GM21529 (cell line): ENCODE results near the gene CACNA1I.

Experiments used
- ATAC-seq: cut with Tn5 transposase; IDR thresholded peaks from one replicate; pipeline ENCODE4 v1.9.1; 2021; ENCODE audit not compliant: unreplicated experiment

Gene CACNA1I

GRCh38 chr22:39567135-39567946, 3.2 kb upstream of the CACNA1I start:
- no peak for ATAC-seq

GRCh38 chr22:39568278-39568981, 2.1 kb upstream of the CACNA1I start:
- ATAC-seq: no peak

DNA sequence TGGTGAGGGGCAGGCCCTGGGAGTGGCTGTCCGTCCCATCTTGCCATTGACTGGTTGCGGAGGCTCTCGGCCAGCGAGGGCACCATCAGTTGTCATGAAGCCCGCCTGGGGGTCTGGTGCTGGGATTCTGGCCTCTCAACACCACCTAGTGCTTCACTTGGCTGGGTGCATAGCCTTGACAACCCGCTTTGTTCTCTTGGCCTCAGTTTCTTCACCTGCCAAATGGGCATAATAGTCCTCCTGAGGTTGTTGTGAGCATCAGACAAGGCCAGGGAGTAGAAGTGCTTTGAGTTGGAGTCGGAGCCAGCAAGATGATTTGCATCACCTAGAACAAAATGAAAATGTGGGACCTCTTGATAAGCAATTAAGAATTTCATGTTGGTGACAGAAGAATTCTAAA, 1.5 kb upstream of the CACNA1I start:
- no peak for ATAC-seq

DNA sequence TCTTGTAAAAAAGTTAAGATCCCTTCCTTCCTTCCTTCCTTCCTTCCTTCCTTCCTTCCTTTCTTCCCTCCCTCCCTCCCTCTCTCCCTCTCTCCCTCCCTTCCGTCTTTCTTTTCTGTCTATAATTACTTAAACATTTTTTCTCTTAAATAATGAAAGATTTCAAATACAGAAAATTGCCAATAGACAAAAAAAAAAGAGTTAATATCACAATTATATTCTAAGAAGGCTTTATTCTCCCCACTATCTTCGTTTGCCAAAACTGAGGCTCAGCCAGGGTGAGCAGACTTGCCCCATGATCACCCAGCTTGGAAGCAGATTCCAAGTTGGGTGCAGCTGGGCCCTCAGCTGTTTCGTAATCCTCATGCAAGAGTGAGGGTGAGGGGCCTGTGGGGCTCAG, 327 bp upstream of the CACNA1I start:
- ATAC-seq: no peak

DNA sequence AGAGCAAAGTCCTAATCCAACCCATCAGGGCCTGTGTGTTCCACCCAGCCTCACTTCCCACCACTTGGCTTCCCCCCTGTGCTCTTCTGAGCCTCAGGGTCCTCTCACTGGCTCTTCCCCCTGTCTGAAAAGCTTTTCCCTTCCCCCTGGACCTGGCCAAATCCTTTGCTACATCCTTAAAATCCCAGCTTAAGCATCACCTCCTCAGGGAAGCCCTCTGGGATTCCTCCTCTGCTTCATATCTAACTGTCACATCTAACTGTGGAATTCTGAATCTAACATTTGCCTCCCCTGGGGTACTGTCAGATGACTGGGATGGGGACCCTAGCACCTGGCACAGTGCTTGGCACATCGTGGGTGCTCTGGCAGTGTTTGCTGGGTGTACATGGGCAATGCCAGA, 985 bp downstream of the CACNA1I start:
- no peak for ATAC-seq

DNA sequence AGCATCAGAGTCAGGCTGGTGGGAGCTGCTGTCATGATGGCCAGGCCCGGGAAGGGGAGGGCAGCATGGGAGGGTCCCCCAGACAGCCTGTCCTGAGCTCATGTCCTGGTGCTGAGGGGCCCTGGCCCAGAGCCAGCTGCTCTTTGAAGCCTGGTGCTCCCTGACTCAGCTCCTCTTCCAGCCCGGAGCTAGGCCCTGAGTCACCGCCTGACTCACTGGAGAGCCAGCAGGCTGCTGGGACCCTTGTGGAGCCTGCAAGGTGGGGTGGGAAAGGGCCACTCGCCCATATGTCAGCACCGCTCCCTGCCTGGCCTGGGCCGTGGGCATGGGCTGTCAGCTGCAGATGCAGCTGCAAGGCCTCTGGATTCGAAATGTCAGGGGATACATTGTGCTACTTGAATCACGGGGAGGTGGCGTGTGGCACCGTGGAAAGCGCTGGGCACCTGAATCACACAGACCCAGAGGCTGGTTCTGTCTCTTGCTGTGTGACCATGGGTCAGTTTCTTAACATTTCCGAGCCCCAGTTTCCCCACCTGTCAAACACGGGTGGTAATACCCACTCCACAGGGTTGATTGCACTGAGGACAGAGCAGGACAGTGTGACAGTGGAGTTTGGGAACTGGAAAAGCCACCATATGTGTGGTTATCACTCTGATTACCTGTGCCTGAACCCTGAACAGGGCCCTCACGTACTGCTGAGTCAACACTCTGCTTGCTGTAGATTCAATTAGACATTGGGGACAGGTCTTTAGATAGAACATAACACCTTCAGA, 4.4 kb downstream of the CACNA1I start:
- ATAC-seq: no peak

DNA sequence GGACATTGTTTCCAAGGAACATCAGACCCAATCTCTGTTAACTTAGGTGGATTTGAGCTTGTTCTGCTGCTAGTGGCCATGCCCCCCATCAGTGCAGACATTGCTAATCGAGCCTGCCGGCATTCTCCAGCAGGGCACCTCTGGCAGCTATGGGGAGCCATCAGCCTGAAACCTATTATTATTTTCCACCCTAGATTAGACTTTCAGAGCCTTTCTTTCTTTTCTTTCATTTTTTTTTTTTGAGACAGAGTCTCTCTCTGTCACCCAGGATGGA, 4.9 kb downstream of the CACNA1I start:
- ATAC-seq: no peak

DNA sequence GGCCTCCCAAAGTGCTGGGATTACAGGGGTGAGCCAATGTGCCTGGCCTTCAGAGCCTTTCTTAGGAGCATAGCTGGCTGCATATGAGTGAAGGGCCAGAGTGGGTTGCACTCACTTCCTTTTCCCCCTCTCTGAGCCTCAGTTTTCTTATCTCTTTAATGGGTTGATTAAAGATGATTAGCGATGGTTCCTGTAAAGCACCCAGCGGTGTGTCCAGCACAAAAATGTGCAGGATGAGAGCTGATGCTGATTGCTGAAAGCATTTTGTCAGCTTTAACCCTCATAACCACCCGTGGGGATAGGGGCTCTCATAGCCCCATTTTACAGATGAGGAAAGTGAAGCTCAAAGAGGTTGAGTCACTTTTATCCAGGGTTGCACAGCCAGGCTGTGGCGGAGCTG, 5.5 kb downstream of the CACNA1I start:
- ATAC-seq: no peak

DNA sequence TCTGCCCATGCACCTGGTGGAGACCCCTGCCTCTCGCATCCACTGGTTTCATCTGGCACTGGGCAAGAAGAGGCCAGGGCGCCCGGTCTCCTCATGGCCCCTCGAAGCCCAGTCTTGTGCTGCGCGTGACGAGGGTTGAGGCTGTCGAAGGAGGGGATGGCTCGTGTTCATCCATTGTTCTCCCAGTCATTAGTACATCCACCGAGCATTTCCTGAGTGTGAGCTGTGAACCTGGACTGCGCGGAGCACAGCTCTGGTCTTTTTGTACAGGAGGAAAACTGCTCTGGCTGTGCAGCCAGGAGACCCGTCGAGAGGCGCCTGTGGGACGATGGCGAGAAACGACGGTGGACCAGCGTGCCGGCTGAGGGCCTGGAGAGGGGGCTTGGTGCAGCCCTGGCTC, 6.8 kb downstream of the CACNA1I start:
- no peak for ATAC-seq

- no peak for ATAC-seq
Measured at GRCh38 chr22:39577900-39578299, 7.3 kb downstream of the CACNA1I start.

GRCh38 chr22:39580006-39580441, 9.5 kb downstream of the CACNA1I start:
- ATAC-seq: no peak

GRCh38 chr22:39580795-39581194, 10.2 kb downstream of the CACNA1I start:
- no peak for ATAC-seq

DNA sequence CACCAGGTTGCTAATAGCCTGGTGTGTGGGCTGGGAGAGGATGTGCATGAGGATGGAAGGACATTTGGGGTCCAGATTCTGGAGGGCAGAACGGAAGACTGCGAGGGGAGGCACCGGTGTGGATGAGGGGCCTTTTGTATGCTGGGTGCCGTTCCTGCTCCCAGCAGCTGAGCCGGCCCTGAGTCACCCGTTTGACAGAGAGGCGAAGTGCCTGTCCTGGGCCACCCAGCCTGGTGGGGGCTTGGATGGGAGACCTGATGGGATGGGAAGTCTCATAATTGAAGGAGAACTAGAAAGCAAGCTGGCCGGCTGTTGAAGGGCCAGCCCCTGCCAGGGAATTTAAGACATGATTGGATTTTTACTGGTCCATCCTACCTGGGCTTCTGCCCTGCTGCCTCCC, 10.8 kb downstream of the CACNA1I start:
- ATAC-seq: no peak

DNA sequence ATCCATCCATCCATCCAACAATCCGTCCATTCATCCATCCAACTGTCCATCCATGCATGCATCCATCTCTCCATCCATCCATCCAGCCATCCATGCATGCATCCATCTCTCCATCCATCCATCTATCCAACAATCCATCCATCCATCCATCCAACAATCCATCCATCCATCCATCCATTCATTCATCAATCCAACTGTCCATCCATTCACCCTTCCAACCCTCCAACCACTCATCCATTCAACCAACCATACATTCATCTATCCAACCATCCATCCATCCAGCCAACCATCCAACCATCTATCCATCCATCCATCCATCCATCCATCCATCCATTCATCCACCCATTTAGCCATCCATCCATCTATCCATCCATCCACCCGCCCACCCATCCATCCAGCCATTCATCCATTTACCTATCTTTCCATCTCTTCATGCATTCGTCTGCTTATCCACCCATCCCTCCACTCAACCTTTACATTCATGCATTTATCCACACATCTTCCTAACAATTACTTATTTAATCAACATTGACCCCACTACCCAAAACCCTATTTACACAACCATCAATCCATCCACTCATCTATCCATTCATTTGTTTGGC, 12.6 kb downstream of the CACNA1I start:
- ATAC-seq: no peak

DNA sequence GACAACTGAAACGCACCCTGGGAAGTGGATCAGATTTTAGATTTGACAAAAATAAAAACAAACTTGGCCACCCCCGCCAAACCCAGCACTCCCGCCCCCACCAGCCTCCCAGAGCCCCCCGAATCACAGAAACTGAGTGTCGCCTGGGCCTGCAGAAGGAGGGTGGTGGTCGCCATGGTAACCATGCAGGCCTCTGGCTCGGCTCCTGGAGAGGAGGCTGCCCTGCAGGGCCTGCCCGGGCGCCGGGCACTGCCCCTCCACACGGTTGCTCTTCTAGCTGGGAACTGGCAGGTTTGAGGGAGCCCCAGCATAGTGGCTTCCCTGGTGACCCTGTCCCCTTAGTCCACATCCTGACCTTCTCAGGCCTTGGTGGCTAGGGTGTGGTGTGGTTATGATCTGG, 19.3 kb downstream of the CACNA1I start:
- no peak for ATAC-seq

GRCh38 chr22:39592081-39593065, 21.8 kb downstream of the CACNA1I start:
- no peak for ATAC-seq

GRCh38 chr22:39593066-39593930, 22.7 kb downstream of the CACNA1I start:
- no peak for ATAC-seq

DNA sequence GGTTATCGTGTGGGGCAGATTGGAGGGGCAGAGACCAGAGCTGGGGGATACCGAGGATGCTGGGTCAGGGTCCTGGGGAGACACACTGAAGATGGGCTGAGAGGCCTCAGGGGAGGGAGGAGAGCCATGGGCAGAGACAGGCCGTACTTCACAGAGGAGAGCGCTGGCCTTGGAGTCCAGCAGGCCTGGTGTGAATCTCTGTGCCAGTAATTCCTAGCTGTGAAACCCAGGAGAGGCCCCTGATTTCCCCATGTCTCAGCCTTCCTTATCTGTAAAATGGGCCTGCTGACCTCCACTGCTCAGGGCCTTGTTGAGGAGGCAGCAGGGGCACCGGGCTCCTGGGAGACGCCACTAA, 23.4 kb downstream of the CACNA1I start:
- ATAC-seq: no peak

DNA sequence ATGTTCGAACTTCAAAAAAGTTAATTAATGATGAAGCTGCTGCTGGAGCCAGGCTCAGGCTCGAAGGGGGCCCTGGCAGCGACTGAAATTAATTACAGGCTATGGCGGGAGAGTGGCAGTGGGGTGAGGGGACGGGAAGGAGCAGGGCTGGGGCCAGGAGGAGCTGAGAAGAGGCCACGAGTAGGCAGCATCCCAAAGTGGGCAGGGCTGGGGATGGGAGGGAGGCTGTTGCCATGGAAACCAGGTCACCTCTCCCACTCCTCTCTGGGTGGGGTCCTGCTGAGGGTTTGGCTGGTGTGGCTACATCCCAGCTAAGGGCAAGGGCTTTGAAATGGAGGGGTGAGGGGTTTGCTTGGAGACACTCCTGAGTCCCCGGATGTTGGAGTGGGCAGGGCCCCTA, 23.9 kb downstream of the CACNA1I start:
- no peak for ATAC-seq
